CD14-positive monocyte (primary cell): Measurements from ENCODE around the gene MXD4. TPM values are rescaled to one million over a fixed set of nuclear protein-coding genes. Genes with fewer than 3 reads are reported as not detected.
"Not testable (repeated sequence)": the region's sequence is repeated elsewhere in the genome, so short reads cannot be mapped to it uniquely, and the experiment has no call there.

Source experiments
- DNase-seq, 3 donors: peaks; one replicate each; pipeline ENCODE4 v3.0.0-alpha.2; 2011 to 2022
- H2AFZ ChIP-seq: 2 replicates; pipeline ENCODE4 v1.6.0; 2012; ENCODE audit warnings: mild to moderate bottlenecking, low read depth, low read length, inconsistent platforms; ENCODE audit not compliant: insufficient read depth, poor library complexity, severe bottlenecking
- H3K27ac ChIP-seq, 2 donors: 1 replicate in 1 of 2; 2 replicates in 1 of 2; pipeline ENCODE4 v1.5.1; 2012 to 2013; ENCODE audit warnings: low read length in 2 of 2, control low read depth in 1 of 2, inconsistent platforms in 1 of 2, low read depth in 1 of 2, mild to moderate bottlenecking in 1 of 2
- H3K27me3 ChIP-seq, 2 donors: one replicate each; pipeline versions ENCODE4 v1.6.0 to v1.6.1; 2011 to 2013; ENCODE audit warnings: low read length in 2 of 2; ENCODE audit not compliant: control insufficient read depth in 2 of 2, insufficient read depth in 2 of 2
- H3K36me3 ChIP-seq, 2 donors: replicated peaks in 1 of 2; 1 replicate in 1 of 2; 2 replicates in 1 of 2; pipeline versions ENCODE4 v1.5.1 to v1.6.1; 2012 to 2013; ENCODE audit warnings: low read length in 2 of 2, control low read depth in 1 of 2, inconsistent platforms in 1 of 2, mild to moderate bottlenecking in 1 of 2; ENCODE audit not compliant: insufficient read depth in 2 of 2, control insufficient read depth in 1 of 2
- H3K4me1 ChIP-seq, 2 donors: 1 replicate in 1 of 2; 2 replicates in 1 of 2; pipeline versions ENCODE4 v1.5.1 to v1.6.1; 2012 to 2013; ENCODE audit warnings: low read length in 2 of 2, control low read depth in 1 of 2, inconsistent platforms in 1 of 2, mild to moderate bottlenecking in 1 of 2, moderate library complexity in 1 of 2; ENCODE audit not compliant: insufficient read depth in 2 of 2, control insufficient read depth in 1 of 2
- H3K4me2 ChIP-seq: replicated peaks from 2 replicates; pipeline ENCODE3; 2012; ENCODE audit warnings: low read length, moderate library complexity, mild to moderate bottlenecking; ENCODE audit not compliant: poor library complexity, severe bottlenecking; ENCODE audit errors: extremely low read depth
- H3K4me3 ChIP-seq, 3 experiments: fragments of 200-600 bp in 1 of 3; sonication (generic) in 1 of 3; replicated peaks in 1 of 3; 1 replicate in 2 of 3; 2 replicates in 1 of 3; pipeline ENCODE4 v1.5.1; 2011 to 2013; ENCODE audit warnings: low read length in 3 of 3, mild to moderate bottlenecking in 3 of 3, control low read depth in 2 of 3, low read depth in 2 of 3, inconsistent platforms in 1 of 3, moderate library complexity in 1 of 3
- H3K79me2 ChIP-seq: 2 replicates; pipeline ENCODE4 v1.6.0; 2012; ENCODE audit warnings: mild to moderate bottlenecking, control low read depth, inconsistent platforms, low read length, moderate library complexity; ENCODE audit not compliant: insufficient read depth
- H3K9ac ChIP-seq: 2 replicates; pipeline ENCODE4 v1.6.0; 2017; ENCODE audit warnings: low read length, mild to moderate bottlenecking; ENCODE audit not compliant: insufficient read depth, poor library complexity, severe bottlenecking
- H3K9me3 ChIP-seq, 2 donors: replicated peaks in 1 of 2; 1 replicate in 1 of 2; 2 replicates in 1 of 2; pipeline versions ENCODE4 v1.5.1 to v1.6.1; 2012 to 2013; ENCODE audit warnings: low read length in 2 of 2, control low read depth in 1 of 2; ENCODE audit not compliant: control insufficient read depth in 1 of 2, insufficient read depth in 1 of 2
- H4K20me1 ChIP-seq: 2 replicates; pipeline ENCODE4 v1.6.0; 2012; ENCODE audit warnings: mild to moderate bottlenecking, low read length, control low read depth, moderate library complexity; ENCODE audit not compliant: insufficient read depth
- H3K27ac Mint-ChIP-seq, 7 donors: one replicate each; pipeline ENCODE4 v1.8.0; 2020; ENCODE audit warnings: mild to moderate bottlenecking in 7 of 7, mixed read lengths in 7 of 7, moderate library complexity in 6 of 7, inconsistent platforms in 2 of 7
- H3K27me3 Mint-ChIP-seq, 3 donors: one replicate each; pipeline ENCODE4 v1.8.0; 2021 to 2022; ENCODE audit warnings: low read depth in 3 of 3, mild to moderate bottlenecking in 3 of 3, mixed read lengths in 3 of 3, moderate library complexity in 3 of 3, inconsistent platforms in 1 of 3
- H3K36me3 Mint-ChIP-seq, 2 donors: one replicate each; pipeline ENCODE4 v1.8.0; 2020; ENCODE audit warnings: mixed read lengths in 2 of 2, inconsistent platforms in 1 of 2, mild to moderate bottlenecking in 1 of 2
- H3K4me1 Mint-ChIP-seq: one replicate; pipeline ENCODE4 v1.8.0; 2020; ENCODE audit warnings: mild to moderate bottlenecking, mixed read lengths
- H3K4me3 Mint-ChIP-seq, 2 donors: one replicate each; pipeline ENCODE4 v1.8.0; 2020; ENCODE audit warnings: mild to moderate bottlenecking in 2 of 2, mixed read lengths in 2 of 2, moderate library complexity in 1 of 2
- H3K9me3 Mint-ChIP-seq, 7 donors: one replicate each; pipeline ENCODE4 v1.8.0; 2020 to 2022; ENCODE audit warnings: mixed read lengths in 7 of 7, mild to moderate bottlenecking in 6 of 7, moderate library complexity in 6 of 7, inconsistent platforms in 2 of 7
- WGBS: methylation state at CpG from one replicate; pipeline ENCODE4 v1.1.5; 2013; ENCODE audit warnings: missing lambda C conversion rate; ENCODE audit not compliant: insufficient coverage; 5-methylcytosine and 5-hydroxymethylcytosine counted together
- intact Hi-C, 2 donors: fragments of 100-400 bp; cut with micrococcal nuclease; formaldehyde crosslinking; loops; one replicate each; pipeline versions ENCODE4 v1.15.0 to v1.15.1; 2023
- polyA plus RNA-seq, 3 donors: library from polyadenylated mRNA; depleted of rRNA in 1 of 3; unstranded in 2 of 3; stranded (reverse) in 1 of 3; fragments of 300-500 nt in 2 of 3; fragments of >200 nt in 1 of 3; fragmentation: Illumina TruSeq in 2 of 3; gene quantifications; 1 replicate in 2 of 3; 2 replicates in 1 of 3; pipeline ENCODE4 v1.2.3, GENCODE V29; 2012 to 2021
- TF ChIP-seq, protein P1 (sequence below): fragments of 200-600 bp; IDR thresholded peaks from one replicate; pipeline ENCODE4 v1.8.0; 2022; ENCODE audit warnings: antibody characterized with exemption, mild to moderate bottlenecking

MXD4 gene
- polyA plus RNA-seq, 3 donors = 24.5 to 39.4 (median 35.9) TPM

DNA sequence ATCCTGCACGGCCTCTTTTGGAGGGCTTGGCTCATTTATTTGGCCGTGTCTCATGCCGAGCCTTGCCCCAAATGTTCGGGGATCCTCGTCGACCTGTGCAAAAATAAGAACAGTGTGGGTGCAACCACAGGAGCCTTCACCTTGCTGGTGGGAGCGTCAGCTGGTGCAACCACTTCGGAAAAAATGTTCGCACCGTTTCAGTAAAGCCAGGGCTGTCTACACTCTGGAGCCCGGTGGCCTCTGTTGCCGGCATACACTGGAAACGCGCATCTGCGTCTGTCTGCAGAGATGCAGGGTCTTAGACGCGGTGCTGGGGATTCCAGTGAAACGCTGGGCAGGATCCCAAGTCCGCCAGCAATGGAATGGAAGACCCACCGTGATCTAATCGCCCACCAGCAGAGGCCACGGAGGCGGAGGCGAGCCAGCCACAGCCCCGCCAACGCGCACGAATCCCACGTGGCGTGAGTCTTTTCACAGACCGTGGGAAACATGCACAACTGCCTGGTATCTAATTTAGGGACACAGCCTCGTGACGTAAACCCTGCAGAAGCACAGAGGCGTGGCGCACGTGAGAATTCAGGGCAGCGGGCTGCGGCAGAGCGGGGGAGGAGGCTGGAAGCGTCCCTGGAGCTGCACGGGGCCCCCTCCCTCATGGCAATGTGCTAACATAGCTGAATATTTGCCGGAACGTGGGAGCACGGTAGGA lies 13.8 kb upstream of the MXD4 start:
- no peaks in the 10 kb centered on the region for H3K36me3 ChIP-seq
- no peak overlapping the region for H3K27ac ChIP-seq
- no peaks in the 10 kb centered on the region for H4K20me1 ChIP-seq
- no peak overlapping the region for H3K9ac ChIP-seq
- no peak overlapping the region for H3K4me3 Mint-ChIP-seq
- TF ChIP-seq, protein P1, sequence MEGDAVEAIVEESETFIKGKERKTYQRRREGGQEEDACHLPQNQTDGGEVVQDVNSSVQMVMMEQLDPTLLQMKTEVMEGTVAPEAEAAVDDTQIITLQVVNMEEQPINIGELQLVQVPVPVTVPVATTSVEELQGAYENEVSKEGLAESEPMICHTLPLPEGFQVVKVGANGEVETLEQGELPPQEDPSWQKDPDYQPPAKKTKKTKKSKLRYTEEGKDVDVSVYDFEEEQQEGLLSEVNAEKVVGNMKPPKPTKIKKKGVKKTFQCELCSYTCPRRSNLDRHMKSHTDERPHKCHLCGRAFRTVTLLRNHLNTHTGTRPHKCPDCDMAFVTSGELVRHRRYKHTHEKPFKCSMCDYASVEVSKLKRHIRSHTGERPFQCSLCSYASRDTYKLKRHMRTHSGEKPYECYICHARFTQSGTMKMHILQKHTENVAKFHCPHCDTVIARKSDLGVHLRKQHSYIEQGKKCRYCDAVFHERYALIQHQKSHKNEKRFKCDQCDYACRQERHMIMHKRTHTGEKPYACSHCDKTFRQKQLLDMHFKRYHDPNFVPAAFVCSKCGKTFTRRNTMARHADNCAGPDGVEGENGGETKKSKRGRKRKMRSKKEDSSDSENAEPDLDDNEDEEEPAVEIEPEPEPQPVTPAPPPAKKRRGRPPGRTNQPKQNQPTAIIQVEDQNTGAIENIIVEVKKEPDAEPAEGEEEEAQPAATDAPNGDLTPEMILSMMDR = no peak
- H3K36me3 Mint-ChIP-seq = no peaks in the 10 kb centered on the region
- WGBS = 95% methylated on average over 44 of the region's 44 CpGs
- no peaks in the 10 kb centered on the region for H3K27me3 ChIP-seq
- intact Hi-C loops = no loop called here
- no peaks in the 10 kb centered on the region for H3K4me1 ChIP-seq
- H3K4me3 ChIP-seq = no peak overlapping the region
- H3K9me3 Mint-ChIP-seq = no peaks in the 10 kb centered on the region
- no peaks in the 10 kb centered on the region for H3K9me3 ChIP-seq
- no peak overlapping the region for H2AFZ ChIP-seq
- H3K27ac Mint-ChIP-seq = no peak overlapping the region
- H3K4me1 Mint-ChIP-seq = no peaks in the 10 kb centered on the region
- no peak for DNase-seq
- H3K4me2 ChIP-seq = no peak overlapping the region
- H3K27me3 Mint-ChIP-seq = peaks cover 0 to 1% (median 0%) of the 10 kb centered on the region in 3 donors
- no peaks in the 10 kb centered on the region for H3K79me2 ChIP-seq

DNA sequence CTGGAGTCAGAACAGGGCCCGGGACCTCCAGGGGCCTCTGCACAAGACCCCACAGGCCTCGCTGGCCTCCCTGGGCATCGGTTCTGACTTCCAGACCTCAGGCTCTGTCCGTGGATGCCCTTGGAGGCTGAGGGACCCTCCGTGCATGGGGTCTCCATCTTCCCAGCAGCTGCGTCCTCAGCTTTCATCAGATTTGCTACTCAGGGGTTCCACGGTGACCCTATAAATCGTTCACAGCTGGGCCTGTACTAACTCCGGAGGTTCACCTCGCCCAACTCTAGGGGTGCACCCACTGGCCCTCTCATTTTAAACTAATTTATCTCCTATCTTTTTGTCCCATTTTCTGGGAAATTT lies 13.1 kb upstream of the MXD4 start:
- H2AFZ ChIP-seq, H3K4me3 ChIP-seq, H3K4me2 ChIP-seq, H3K9me3 Mint-ChIP-seq, H3K27me3 Mint-ChIP-seq, H3K36me3 Mint-ChIP-seq, H3K4me1 Mint-ChIP-seq, H3K79me2 ChIP-seq, intact Hi-C loops, H3K9ac ChIP-seq, H3K27ac ChIP-seq, H3K36me3 ChIP-seq, H3K4me1 ChIP-seq, H3K4me3 Mint-ChIP-seq, H3K27me3 ChIP-seq, H4K20me1 ChIP-seq, H3K27ac Mint-ChIP-seq, DNase-seq, H3K9me3 ChIP-seq: not testable (repeated sequence)
- 87% methylated on average over 9 of the region's 10 CpGs for WGBS
